HG02973 (cell line): ENCODE measurements around the gene KRTAP10-5.
"Not testable (repeated sequence)": the region's sequence is repeated elsewhere in the genome, so short reads cannot be mapped to it uniquely, and the experiment has no call there.

Experiments
- ATAC-seq: cut with Tn5 transposase; IDR thresholded peaks from one replicate; pipeline ENCODE4 v1.9.1; 2021; ENCODE audit warnings: moderate library complexity; ENCODE audit not compliant: unreplicated experiment

Gene KRTAP10-5

GRCh38 chr21:44591801-44592130, 11.4 kb upstream of the KRTAP10-5 start:
- ATAC-seq = not testable (repeated sequence)

GRCh38 chr21:44590897-44591800, 10.7 kb upstream of the KRTAP10-5 start:
- not testable (repeated sequence) for ATAC-seq

GRCh38 chr21:44590311-44590721, 9.9 kb upstream of the KRTAP10-5 start:
- ATAC-seq = no peak

- no peak for ATAC-seq
Observed at GRCh38 chr21:44589586-44590305, 9.3 kb upstream of the KRTAP10-5 start.

- ATAC-seq = no peak
Observed at GRCh38 chr21:44589094-44589493, 8.7 kb upstream of the KRTAP10-5 start.

GRCh38 chr21:44585892-44586291, 5.5 kb upstream of the KRTAP10-5 start:
- ATAC-seq = no peak

- ATAC-seq = no peak
Observed at GRCh38 chr21:44583800-44584147, 3.4 kb upstream of the KRTAP10-5 start.

- no peak for ATAC-seq
Observed at GRCh38 chr21:44583089-44583799, 2.8 kb upstream of the KRTAP10-5 start.

GRCh38 chr21:44582055-44582454, 1.7 kb upstream of the KRTAP10-5 start:
- no peak for ATAC-seq

- no peak for ATAC-seq
Observed at GRCh38 chr21:44581158-44581557, 754 bp upstream of the KRTAP10-5 start.

GRCh38 chr21:44579833-44580144, 615 bp downstream of the KRTAP10-5 start:
- ATAC-seq = no peak

- no peak for ATAC-seq
Observed at GRCh38 chr21:44579056-44579832, 1.2 kb downstream of the KRTAP10-5 start.

- ATAC-seq = no peak
Observed at GRCh38 chr21:44578371-44579055, 1.9 kb downstream of the KRTAP10-5 start.

GRCh38 chr21:44576025-44576420, 4.4 kb downstream of the KRTAP10-5 start:
- ATAC-seq = no peak

GRCh38 chr21:44575307-44576024, 4.9 kb downstream of the KRTAP10-5 start:
- no peak for ATAC-seq

GRCh38 chr21:44574457-44575306, 5.7 kb downstream of the KRTAP10-5 start:
- ATAC-seq = no peak

- ATAC-seq = not testable (repeated sequence)
Observed at GRCh38 chr21:44573630-44574456, 6.6 kb downstream of the KRTAP10-5 start, which contains the start of gene KRTAP10-4. Gene KRTAP10-4 (plus strand): TSS chr21:44573729. CDS start chr21:44573759, 30 bp downstream.
